ENCODE results near the gene RGS12.

The RGS12 gene

DNA sequence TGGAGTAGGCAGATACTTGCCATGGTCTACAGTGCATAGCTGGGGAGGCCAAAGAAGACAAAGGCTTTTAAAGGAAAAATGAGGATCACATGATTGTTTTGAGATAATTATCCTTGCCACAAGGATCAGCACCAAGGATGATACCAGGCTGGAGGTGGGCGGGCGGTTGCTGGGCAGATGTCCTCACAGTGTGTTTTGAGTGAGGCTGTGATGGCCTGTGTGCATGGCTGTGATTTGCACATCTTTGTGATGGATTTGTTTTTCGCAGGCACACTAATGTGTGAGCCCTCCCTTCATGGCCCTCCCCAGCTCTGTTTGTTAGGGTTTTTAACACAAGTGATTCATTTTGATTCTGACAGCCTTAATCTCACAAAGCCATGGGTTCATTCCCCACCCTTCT lies 46.8 kb downstream of the RGS12 start:
- TF ChIP-seq HDGF (IDR thresholded peaks at IDR 0.05; ENCODE audit: borderline replicate concordance) (no peak), CTBP1 (IDR thresholded peaks at IDR 0.05; ENCODE audit: borderline replicate concordance) (no peak), BHLHE40 (IDR thresholded peaks at IDR 0.05; ENCODE audit: borderline replicate concordance) (no peak), ZNF384 (IDR thresholded peaks at IDR 0.05) (no peak), FOXM1 (IDR thresholded peaks at IDR 0.05; ENCODE audit: borderline replicate concordance) (no peak), NFRKB (IDR thresholded peaks at IDR 0.05) (no peak), SP1 (IDR thresholded peaks at IDR 0.05) (no peak), SUZ12 (IDR thresholded peaks at IDR 0.05) (no peak), ELF4 (IDR thresholded peaks at IDR 0.05) (no peak), FOXK2 (IDR thresholded peaks at IDR 0.05) (no peak), LEF1 (IDR thresholded peaks at IDR 0.05; ENCODE audit: borderline replicate concordance) (no peak), L3MBTL2 (conservative IDR thresholded peaks at IDR 0.05) (no peak), TARDBP (IDR thresholded peaks at IDR 0.05) (no peak), ARNT (IDR thresholded peaks at IDR 0.05) (no peak), FOXA1 (IDR thresholded peaks at IDR 0.05) (no peak)
- TF ChIP-seq, protein P1, sequence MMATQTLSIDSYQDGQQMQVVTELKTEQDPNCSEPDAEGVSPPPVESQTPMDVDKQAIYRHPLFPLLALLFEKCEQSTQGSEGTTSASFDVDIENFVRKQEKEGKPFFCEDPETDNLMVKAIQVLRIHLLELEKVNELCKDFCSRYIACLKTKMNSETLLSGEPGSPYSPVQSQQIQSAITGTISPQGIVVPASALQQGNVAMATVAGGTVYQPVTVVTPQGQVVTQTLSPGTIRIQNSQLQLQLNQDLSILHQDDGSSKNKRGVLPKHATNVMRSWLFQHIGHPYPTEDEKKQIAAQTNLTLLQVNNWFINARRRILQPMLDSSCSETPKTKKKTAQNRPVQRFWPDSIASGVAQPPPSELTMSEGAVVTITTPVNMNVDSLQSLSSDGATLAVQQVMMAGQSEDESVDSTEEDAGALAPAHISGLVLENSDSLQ (IDR thresholded peaks at IDR 0.05): no peak
- POLR2A ChIA-PET: no interaction called here
- CTCF ChIA-PET: interaction anchor here (0.9 kb wide), 1 partner anchor 16 kb away, joined by 3 read pairs; no protein-coding TSS in a partner anchor
- DNase-seq (ENCODE audit: extremely low spot score): no peak

- POLR2A ChIA-PET: no interaction called here
- CTCF ChIA-PET: no interaction called here
- TF ChIP-seq L3MBTL2 (conservative IDR thresholded peaks at IDR 0.05): no peak
- DNase-seq (ENCODE audit: extremely low spot score): no peak
These were observed 47.3 kb downstream of the RGS12 start for GRCh38 chr4:3340038-3340699.

- CTCF ChIA-PET: no interaction called here
These were observed 47.9 kb downstream of the RGS12 start for GRCh38 chr4:3340700-3341083.

GRCh38 chr4:3341760-3342159 lies 48.9 kb downstream of the RGS12 start:
- POLR2A ChIA-PET: no interaction called here
- TF ChIP-seq BHLHE40 (IDR thresholded peaks at IDR 0.05; ENCODE audit: borderline replicate concordance) (no peak), SP1 (IDR thresholded peaks at IDR 0.05) (no peak), TARDBP (IDR thresholded peaks at IDR 0.05) (no peak), L3MBTL2 (conservative IDR thresholded peaks at IDR 0.05) (no peak), LEF1 (IDR thresholded peaks at IDR 0.05; ENCODE audit: borderline replicate concordance) (no peak), CTBP1 (IDR thresholded peaks at IDR 0.05; ENCODE audit: borderline replicate concordance) (no peak), NFRKB (IDR thresholded peaks at IDR 0.05) (no peak), SUZ12 (IDR thresholded peaks at IDR 0.05) (no peak), ZNF384 (IDR thresholded peaks at IDR 0.05) (no peak)
- peak; percentile 5 for DNase-seq (ENCODE audit: extremely low spot score)
- CTCF ChIA-PET: interaction anchor here (0.7 kb wide), 1 partner anchor 97 kb away, joined by 3 read pairs; no protein-coding TSS in a partner anchor

More at GRCh38 chr4:3340700-3341083, 47.9 kb downstream of the RGS12 start:
- TF ChIP-seq NFRKB (IDR thresholded peaks at IDR 0.05) (no peak), CTBP1 (IDR thresholded peaks at IDR 0.05; ENCODE audit: borderline replicate concordance) (no peak), LEF1 (IDR thresholded peaks at IDR 0.05; ENCODE audit: borderline replicate concordance) (no peak), FOXM1 (IDR thresholded peaks at IDR 0.05; ENCODE audit: borderline replicate concordance) (no peak), ELF4 (IDR thresholded peaks at IDR 0.05) (no peak), HDGF (IDR thresholded peaks at IDR 0.05; ENCODE audit: borderline replicate concordance) (no peak), ZNF384 (IDR thresholded peaks at IDR 0.05) (no peak), FOXA1 (IDR thresholded peaks at IDR 0.05) (no peak), BHLHE40 (IDR thresholded peaks at IDR 0.05; ENCODE audit: borderline replicate concordance) (no peak), ARNT (IDR thresholded peaks at IDR 0.05) (no peak), TARDBP (IDR thresholded peaks at IDR 0.05) (no peak), SP1 (IDR thresholded peaks at IDR 0.05) (no peak)
- TF ChIP-seq, protein P1 (IDR thresholded peaks at IDR 0.05): no peak
- peak; percentile 2 for DNase-seq (ENCODE audit: extremely low spot score)
- POLR2A ChIA-PET: no interaction called here

GRCh38 chr4:3342182-3342854 lies 49.5 kb downstream of the RGS12 start:
- CTCF ChIA-PET: interaction anchor here (0.7 kb wide), 1 partner anchor 97 kb away, joined by 3 read pairs; no protein-coding TSS in a partner anchor
- POLR2A ChIA-PET: no interaction called here
- TF ChIP-seq FOXM1 (IDR thresholded peaks at IDR 0.05; ENCODE audit: borderline replicate concordance) (no peak), SP1 (IDR thresholded peaks at IDR 0.05) (no peak), CTBP1 (IDR thresholded peaks at IDR 0.05; ENCODE audit: borderline replicate concordance) (no peak), HDGF (IDR thresholded peaks at IDR 0.05; ENCODE audit: borderline replicate concordance) (no peak), TARDBP (IDR thresholded peaks at IDR 0.05) (no peak), LEF1 (IDR thresholded peaks at IDR 0.05; ENCODE audit: borderline replicate concordance) (no peak), ELF4 (IDR thresholded peaks at IDR 0.05) (no peak)
- peak; percentile 6 for DNase-seq (ENCODE audit: extremely low spot score)
